K562 (cell line): ENCODE data around the gene CPM. TPM values are rescaled to one million over a fixed set of nuclear protein-coding genes. Genes with fewer than 3 reads are reported as not detected.

Experiments
- EHMT2 ChIP-seq: fragments of 450-650 bp; IDR thresholded peaks from 2 replicates; pipeline ENCODE4 v1.6.1; 2018; ENCODE audit warnings: antibody characterized with exemption
- L3MBTL2 ChIP-seq: fragments of 450-650 bp; IDR thresholded peaks from 2 replicates; pipeline ENCODE4 v1.6.1; 2016; ENCODE audit warnings: mild to moderate bottlenecking, moderate library complexity
- NFRKB ChIP-seq: fragments of 450-650 bp; IDR thresholded peaks from 2 replicates; pipeline ENCODE4 v1.6.1; 2016; ENCODE audit warnings: low read depth
- NR2C1 ChIP-seq, 2 experiments: fragments of 450-650 bp; IDR thresholded peaks; 2 replicates each; pipeline ENCODE4 v1.6.1; 2017; ENCODE audit warnings: mild to moderate bottlenecking in 2 of 2, antibody characterized with exemption in 1 of 2, inconsistent platforms in 1 of 2, missing compliant biosample characterization in 1 of 2, missing genetic modification characterization in 1 of 2
- PHF20 ChIP-seq: fragments of 450-650 bp; IDR thresholded peaks from 2 replicates; pipeline ENCODE4 v1.6.1; 2018; ENCODE audit not compliant: partially characterized antibody
- polyA plus RNA-seq, 8 experiments: library from polyadenylated mRNA; depleted of rRNA in 4 of 8; stranded (reverse) in 5 of 8; unstranded in 3 of 8; fragments of >200 nt; fragmentation: Nextera tagmentation in 2 of 8; fragmentation: Illumina TruSeq in 1 of 8; extraction: Ambion mirVana in 2 of 8; extraction: Trizol in 1 of 8; gene quantifications; 2 replicates each; pipeline versions ENCODE4 v1.2.1 to v1.2.3, GENCODE V29; 2011 to 2014; ENCODE audit warnings: inconsistent platforms in 1 of 8, missing spikeins in 1 of 8
- total RNA-seq, 7 experiments: library from RNA; depleted of rRNA in 6 of 7; stranded (reverse); fragments of >200 nt in 6 of 7; fragmentation: Illumina TruSeq in 2 of 7; extraction: Trizol in 2 of 7; gene quantifications; 2 replicates each; pipeline versions ENCODE4 v1.2.1 to v1.2.3, GENCODE V29; 2011 to 2021; ENCODE audit warnings: low replicate concordance in 1 of 7
- TF ChIP-seq, protein P1 (sequence below): fragments of 450-650 bp; IDR thresholded peaks from 2 replicates; pipeline ENCODE4 v1.6.1; 2016; ENCODE audit warnings: mild to moderate bottlenecking, moderate library complexity

The CPM gene
- total and polyA plus RNA-seq, 9 of the 15 experiments (the other 6 are each of a cell fraction or from before 2014, with no cell fraction given), result 0.31 TPM; not detected in 8

DNA sequence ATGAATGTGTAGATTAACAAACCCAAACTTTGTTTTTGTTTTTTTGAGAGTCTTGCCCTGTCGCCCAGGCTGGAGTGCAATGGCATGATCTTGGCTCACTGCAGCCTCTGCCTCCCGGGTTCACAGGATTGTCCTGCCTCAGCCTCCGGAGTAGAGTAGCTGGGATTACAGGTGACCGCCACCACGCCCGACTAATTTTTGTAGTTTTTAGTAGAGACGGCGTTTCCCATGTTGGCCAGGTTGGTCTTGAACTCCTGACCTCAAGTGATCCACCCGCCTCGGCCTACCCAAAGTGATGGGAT lies 125.7 kb downstream of the CPM start (continued):
- TF ChIP-seq, protein P1, sequence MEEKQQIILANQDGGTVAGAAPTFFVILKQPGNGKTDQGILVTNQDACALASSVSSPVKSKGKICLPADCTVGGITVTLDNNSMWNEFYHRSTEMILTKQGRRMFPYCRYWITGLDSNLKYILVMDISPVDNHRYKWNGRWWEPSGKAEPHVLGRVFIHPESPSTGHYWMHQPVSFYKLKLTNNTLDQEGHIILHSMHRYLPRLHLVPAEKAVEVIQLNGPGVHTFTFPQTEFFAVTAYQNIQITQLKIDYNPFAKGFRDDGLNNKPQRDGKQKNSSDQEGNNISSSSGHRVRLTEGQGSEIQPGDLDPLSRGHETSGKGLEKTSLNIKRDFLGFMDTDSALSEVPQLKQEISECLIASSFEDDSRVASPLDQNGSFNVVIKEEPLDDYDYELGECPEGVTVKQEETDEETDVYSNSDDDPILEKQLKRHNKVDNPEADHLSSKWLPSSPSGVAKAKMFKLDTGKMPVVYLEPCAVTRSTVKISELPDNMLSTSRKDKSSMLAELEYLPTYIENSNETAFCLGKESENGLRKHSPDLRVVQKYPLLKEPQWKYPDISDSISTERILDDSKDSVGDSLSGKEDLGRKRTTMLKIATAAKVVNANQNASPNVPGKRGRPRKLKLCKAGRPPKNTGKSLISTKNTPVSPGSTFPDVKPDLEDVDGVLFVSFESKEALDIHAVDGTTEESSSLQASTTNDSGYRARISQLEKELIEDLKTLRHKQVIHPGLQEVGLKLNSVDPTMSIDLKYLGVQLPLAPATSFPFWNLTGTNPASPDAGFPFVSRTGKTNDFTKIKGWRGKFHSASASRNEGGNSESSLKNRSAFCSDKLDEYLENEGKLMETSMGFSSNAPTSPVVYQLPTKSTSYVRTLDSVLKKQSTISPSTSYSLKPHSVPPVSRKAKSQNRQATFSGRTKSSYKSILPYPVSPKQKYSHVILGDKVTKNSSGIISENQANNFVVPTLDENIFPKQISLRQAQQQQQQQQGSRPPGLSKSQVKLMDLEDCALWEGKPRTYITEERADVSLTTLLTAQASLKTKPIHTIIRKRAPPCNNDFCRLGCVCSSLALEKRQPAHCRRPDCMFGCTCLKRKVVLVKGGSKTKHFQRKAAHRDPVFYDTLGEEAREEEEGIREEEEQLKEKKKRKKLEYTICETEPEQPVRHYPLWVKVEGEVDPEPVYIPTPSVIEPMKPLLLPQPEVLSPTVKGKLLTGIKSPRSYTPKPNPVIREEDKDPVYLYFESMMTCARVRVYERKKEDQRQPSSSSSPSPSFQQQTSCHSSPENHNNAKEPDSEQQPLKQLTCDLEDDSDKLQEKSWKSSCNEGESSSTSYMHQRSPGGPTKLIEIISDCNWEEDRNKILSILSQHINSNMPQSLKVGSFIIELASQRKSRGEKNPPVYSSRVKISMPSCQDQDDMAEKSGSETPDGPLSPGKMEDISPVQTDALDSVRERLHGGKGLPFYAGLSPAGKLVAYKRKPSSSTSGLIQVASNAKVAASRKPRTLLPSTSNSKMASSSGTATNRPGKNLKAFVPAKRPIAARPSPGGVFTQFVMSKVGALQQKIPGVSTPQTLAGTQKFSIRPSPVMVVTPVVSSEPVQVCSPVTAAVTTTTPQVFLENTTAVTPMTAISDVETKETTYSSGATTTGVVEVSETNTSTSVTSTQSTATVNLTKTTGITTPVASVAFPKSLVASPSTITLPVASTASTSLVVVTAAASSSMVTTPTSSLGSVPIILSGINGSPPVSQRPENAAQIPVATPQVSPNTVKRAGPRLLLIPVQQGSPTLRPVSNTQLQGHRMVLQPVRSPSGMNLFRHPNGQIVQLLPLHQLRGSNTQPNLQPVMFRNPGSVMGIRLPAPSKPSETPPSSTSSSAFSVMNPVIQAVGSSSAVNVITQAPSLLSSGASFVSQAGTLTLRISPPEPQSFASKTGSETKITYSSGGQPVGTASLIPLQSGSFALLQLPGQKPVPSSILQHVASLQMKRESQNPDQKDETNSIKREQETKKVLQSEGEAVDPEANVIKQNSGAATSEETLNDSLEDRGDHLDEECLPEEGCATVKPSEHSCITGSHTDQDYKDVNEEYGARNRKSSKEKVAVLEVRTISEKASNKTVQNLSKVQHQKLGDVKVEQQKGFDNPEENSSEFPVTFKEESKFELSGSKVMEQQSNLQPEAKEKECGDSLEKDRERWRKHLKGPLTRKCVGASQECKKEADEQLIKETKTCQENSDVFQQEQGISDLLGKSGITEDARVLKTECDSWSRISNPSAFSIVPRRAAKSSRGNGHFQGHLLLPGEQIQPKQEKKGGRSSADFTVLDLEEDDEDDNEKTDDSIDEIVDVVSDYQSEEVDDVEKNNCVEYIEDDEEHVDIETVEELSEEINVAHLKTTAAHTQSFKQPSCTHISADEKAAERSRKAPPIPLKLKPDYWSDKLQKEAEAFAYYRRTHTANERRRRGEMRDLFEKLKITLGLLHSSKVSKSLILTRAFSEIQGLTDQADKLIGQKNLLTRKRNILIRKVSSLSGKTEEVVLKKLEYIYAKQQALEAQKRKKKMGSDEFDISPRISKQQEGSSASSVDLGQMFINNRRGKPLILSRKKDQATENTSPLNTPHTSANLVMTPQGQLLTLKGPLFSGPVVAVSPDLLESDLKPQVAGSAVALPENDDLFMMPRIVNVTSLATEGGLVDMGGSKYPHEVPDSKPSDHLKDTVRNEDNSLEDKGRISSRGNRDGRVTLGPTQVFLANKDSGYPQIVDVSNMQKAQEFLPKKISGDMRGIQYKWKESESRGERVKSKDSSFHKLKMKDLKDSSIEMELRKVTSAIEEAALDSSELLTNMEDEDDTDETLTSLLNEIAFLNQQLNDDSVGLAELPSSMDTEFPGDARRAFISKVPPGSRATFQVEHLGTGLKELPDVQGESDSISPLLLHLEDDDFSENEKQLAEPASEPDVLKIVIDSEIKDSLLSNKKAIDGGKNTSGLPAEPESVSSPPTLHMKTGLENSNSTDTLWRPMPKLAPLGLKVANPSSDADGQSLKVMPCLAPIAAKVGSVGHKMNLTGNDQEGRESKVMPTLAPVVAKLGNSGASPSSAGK, result 0 out of 2 replicates have a peak, but pooled peaks have one; percentile 10
- TF ChIP-seq PHF20 (peak; percentile 53), NFRKB (peak; percentile 65; the same call in 1 of the 2 replicates), EHMT2 (peak; percentile 52; the same call in 1 of the 2 replicates), NR2C1 (IDR thresholded peaks at IDR 0.05) (peak; percentile 14; the same call in 1 of the 2 replicates), NR2C1 (tag; IDR thresholded peaks at IDR 0.05) (peak; percentile 60; the same call in 1 of the 2 replicates), L3MBTL2 (0 out of 2 replicates have a peak, but pooled peaks have one; percentile 8)
